ENCODE measurements around the gene GTPBP2.

- TF ChIP-seq ZNF274 (IDR thresholded peaks at IDR 0.05; ENCODE audit: low read depth, low read length) (no peak), YY1 (IDR thresholded peaks at IDR 0.05; ENCODE audit: insufficient read depth, insufficient read length) (no peak)
Measured at GRCh38 chr6:43584892-43585570, 44.0 kb downstream of the GTPBP2 start.
